ENCODE measurements around the gene MSH2.
A peak's percentile ranks its signal among the peaks of the same experiment; 100 is the strongest.
"Not testable (repeated sequence)": the region's sequence is repeated elsewhere in the genome, so short reads cannot be mapped to it uniquely, and the experiment has no call there.

Gene MSH2

GRCh38 chr2:47499621-47500309, 96.8 kb downstream of the MSH2 start:
- Histone ChIP-seq H3K4me3 (ENCODE audit: low read length) (no peak overlapping the region), H3K4me2 (ENCODE audit: low read length) (no peak overlapping the region), H3K9me3 (replicated peaks; ENCODE audit: low read length) (peaks cover 10% of the 10 kb centered on the region), H3K36me3 (ENCODE audit: insufficient read depth, low read length) (no peaks in the 10 kb centered on the region), H3K9ac (ENCODE audit: low read depth, low read length) (no peak overlapping the region), H3K4me1 (ENCODE audit: control insufficient read depth, insufficient read depth, low read length) (peaks cover 10% of the 10 kb centered on the region), H3K27me3 (ENCODE audit: control insufficient read depth, insufficient read depth, low read length) (peaks cover 4% of the 10 kb centered on the region)

GRCh38 chr2:47501374-47502200, 98.6 kb downstream of the MSH2 start:
- Histone ChIP-seq H3K4me1 (ENCODE audit: control insufficient read depth, insufficient read depth, low read length) (peaks cover 10% of the 10 kb centered on the region), H3K36me3 (ENCODE audit: insufficient read depth, low read length) (no peaks in the 10 kb centered on the region), H3K9ac (ENCODE audit: low read depth, low read length) (no peak overlapping the region), H3K27me3 (ENCODE audit: control insufficient read depth, insufficient read depth, low read length) (peaks cover 8% of the 10 kb centered on the region), H3K4me3 (ENCODE audit: low read length) (no peak overlapping the region), H3K4me2 (ENCODE audit: low read length) (peak overlapping the region; percentile 18), H3K9me3 (replicated peaks; ENCODE audit: low read length) (peaks cover 10% of the 10 kb centered on the region)

- not testable (repeated sequence) for H3K9me3 ChIP-seq (replicated peaks; ENCODE audit: low read length); H3K27me3 ChIP-seq (ENCODE audit: control insufficient read depth, insufficient read depth, low read length); H3K4me2 ChIP-seq (ENCODE audit: low read length); H3K4me1 ChIP-seq (ENCODE audit: control insufficient read depth, insufficient read depth, low read length); H3K4me3 ChIP-seq (ENCODE audit: low read length); H3K36me3 ChIP-seq (ENCODE audit: insufficient read depth, low read length); H3K9ac ChIP-seq (ENCODE audit: low read depth, low read length)
Measured at GRCh38 chr2:47502498-47502897, 99.5 kb downstream of the MSH2 start.

GRCh38 chr2:47503481-47504070, 100.6 kb downstream of the MSH2 start:
- Histone ChIP-seq H3K4me3 (ENCODE audit: low read length) (no peak overlapping the region), H3K9me3 (replicated peaks; ENCODE audit: low read length) (peaks cover 10% of the 10 kb centered on the region), H3K9ac (ENCODE audit: low read depth, low read length) (no peak overlapping the region), H3K27me3 (ENCODE audit: control insufficient read depth, insufficient read depth, low read length) (peaks cover 17% of the 10 kb centered on the region), H3K36me3 (ENCODE audit: insufficient read depth, low read length) (no peaks in the 10 kb centered on the region), H3K4me1 (ENCODE audit: control insufficient read depth, insufficient read depth, low read length) (peaks cover 10% of the 10 kb centered on the region), H3K4me2 (ENCODE audit: low read length) (no peak overlapping the region)

- H3K4me2 ChIP-seq (ENCODE audit: low read length) = no peak overlapping the region
- H3K27me3 ChIP-seq (ENCODE audit: control insufficient read depth, insufficient read depth, low read length) = peaks cover 21% of the 10 kb centered on the region
- peaks cover 10% of the 10 kb centered on the region for H3K9me3 ChIP-seq (replicated peaks; ENCODE audit: low read length)
Measured at GRCh38 chr2:47504174-47504810, 101.3 kb downstream of the MSH2 start.

GRCh38 chr2:47506024-47506423, 103.1 kb downstream of the MSH2 start:
- Histone ChIP-seq H3K4me2 (ENCODE audit: low read length) (no peak overlapping the region), H3K27me3 (ENCODE audit: control insufficient read depth, insufficient read depth, low read length) (peaks cover 27% of the 10 kb centered on the region), H3K36me3 (ENCODE audit: insufficient read depth, low read length) (no peaks in the 10 kb centered on the region), H3K4me3 (ENCODE audit: low read length) (no peak overlapping the region), H3K4me1 (ENCODE audit: control insufficient read depth, insufficient read depth, low read length) (peaks cover 10% of the 10 kb centered on the region), H3K9me3 (replicated peaks; ENCODE audit: low read length) (no peaks in the 10 kb centered on the region), H3K9ac (ENCODE audit: low read depth, low read length) (no peak overlapping the region)

More at GRCh38 chr2:47504174-47504810, 101.3 kb downstream of the MSH2 start:
- Histone ChIP-seq H3K4me3 (ENCODE audit: low read length) (no peak overlapping the region), H3K36me3 (ENCODE audit: insufficient read depth, low read length) (no peaks in the 10 kb centered on the region), H3K9ac (ENCODE audit: low read depth, low read length) (no peak overlapping the region), H3K4me1 (ENCODE audit: control insufficient read depth, insufficient read depth, low read length) (peaks cover 10% of the 10 kb centered on the region)

- no peak overlapping the region for H3K4me3 ChIP-seq (ENCODE audit: low read length)
- no peaks in the 10 kb centered on the region for H3K9me3 ChIP-seq (replicated peaks; ENCODE audit: low read length)
- H3K4me2 ChIP-seq (ENCODE audit: low read length) = no peak overlapping the region
- H3K9ac ChIP-seq (ENCODE audit: low read depth, low read length) = no peak overlapping the region
- no peaks in the 10 kb centered on the region for H3K36me3 ChIP-seq (ENCODE audit: insufficient read depth, low read length)
- H3K27me3 ChIP-seq (ENCODE audit: control insufficient read depth, insufficient read depth, low read length) = peaks cover 28% of the 10 kb centered on the region
- peaks cover 6% of the 10 kb centered on the region for H3K4me1 ChIP-seq (ENCODE audit: control insufficient read depth, insufficient read depth, low read length)
Measured at GRCh38 chr2:47506436-47506835, 103.5 kb downstream of the MSH2 start.

- Histone ChIP-seq H3K4me2 (ENCODE audit: low read length) (no peak overlapping the region), H3K9ac (ENCODE audit: low read depth, low read length) (no peak overlapping the region), H3K36me3 (ENCODE audit: insufficient read depth, low read length) (no peaks in the 10 kb centered on the region), H3K27me3 (ENCODE audit: control insufficient read depth, insufficient read depth, low read length) (peaks cover 35% of the 10 kb centered on the region), H3K9me3 (replicated peaks; ENCODE audit: low read length) (no peaks in the 10 kb centered on the region), H3K4me1 (ENCODE audit: control insufficient read depth, insufficient read depth, low read length) (no peaks in the 10 kb centered on the region), H3K4me3 (ENCODE audit: low read length) (no peak overlapping the region)
Measured at GRCh38 chr2:47508080-47508479, 105.1 kb downstream of the MSH2 start.

GRCh38 chr2:47508641-47509040, 105.7 kb downstream of the MSH2 start:
- no peak overlapping the region for H3K4me3 ChIP-seq (ENCODE audit: low read length)
- peaks cover 35% of the 10 kb centered on the region for H3K27me3 ChIP-seq (ENCODE audit: control insufficient read depth, insufficient read depth, low read length)
- H3K36me3 ChIP-seq (ENCODE audit: insufficient read depth, low read length) = no peaks in the 10 kb centered on the region
- H3K9ac ChIP-seq (ENCODE audit: low read depth, low read length) = no peak overlapping the region
- no peaks in the 10 kb centered on the region for H3K9me3 ChIP-seq (replicated peaks; ENCODE audit: low read length)
- no peak overlapping the region for H3K4me2 ChIP-seq (ENCODE audit: low read length)
- H3K4me1 ChIP-seq (ENCODE audit: control insufficient read depth, insufficient read depth, low read length) = no peaks in the 10 kb centered on the region

GRCh38 chr2:47509250-47509649, 106.3 kb downstream of the MSH2 start:
- Histone ChIP-seq H3K4me2 (ENCODE audit: low read length) (no peak overlapping the region), H3K4me3 (ENCODE audit: low read length) (no peak overlapping the region), H3K27me3 (ENCODE audit: control insufficient read depth, insufficient read depth, low read length) (peaks cover 35% of the 10 kb centered on the region), H3K9ac (ENCODE audit: low read depth, low read length) (no peak overlapping the region), H3K36me3 (ENCODE audit: insufficient read depth, low read length) (no peaks in the 10 kb centered on the region), H3K9me3 (replicated peaks; ENCODE audit: low read length) (no peaks in the 10 kb centered on the region), H3K4me1 (ENCODE audit: control insufficient read depth, insufficient read depth, low read length) (no peaks in the 10 kb centered on the region)

GRCh38 chr2:47509821-47510385, 106.9 kb downstream of the MSH2 start:
- Histone ChIP-seq H3K4me2 (ENCODE audit: low read length) (no peak overlapping the region), H3K36me3 (ENCODE audit: insufficient read depth, low read length) (no peaks in the 10 kb centered on the region), H3K9ac (ENCODE audit: low read depth, low read length) (no peak overlapping the region), H3K27me3 (ENCODE audit: control insufficient read depth, insufficient read depth, low read length) (peaks cover 31% of the 10 kb centered on the region), H3K9me3 (replicated peaks; ENCODE audit: low read length) (no peaks in the 10 kb centered on the region), H3K4me1 (ENCODE audit: control insufficient read depth, insufficient read depth, low read length) (no peaks in the 10 kb centered on the region), H3K4me3 (ENCODE audit: low read length) (no peak overlapping the region)

All from skeletal muscle satellite cell (primary cell).